H1 (cell line): ENCODE results near the gene NDUFS8. TPM values are rescaled to one million over a fixed set of nuclear protein-coding genes. Genes with fewer than 3 reads are reported as not detected.

Experiments
- CTCF ChIA-PET: fragments of 300-600 bp; sonication (Branson Sonifier 250); formaldehyde crosslinking; loops from one replicate; lab custom pipeline; 2021; ENCODE audit not compliant: partially characterized antibody; lab: Charles Lee
- POLR2A ChIA-PET: fragments of 300-600 bp; sonication (Branson Sonifier 250); formaldehyde crosslinking; loops from one replicate; lab custom pipeline; 2021; ENCODE audit warnings: inconsistent platforms; ENCODE audit not compliant: partially characterized antibody; lab: Charles Lee
- DNase-seq, 2 experiments: peaks; one replicate each; pipeline versions ENCODE4 v3.0.0 to v3.0.0-alpha.2; 2010 to 2022; ENCODE audit warnings: low spot score in 2 of 2, low read depth in 1 of 2, mixed read lengths in 1 of 2
- FAIRE-seq: peaks from 2 replicates; lab custom pipeline; 2011; peaks lifted over from hg19 to GRCh38; lab: Jason Lieb, UNC
- H2AFZ ChIP-seq: 2 replicates; pipeline ENCODE4 v1.8.1; 2012; ENCODE audit warnings: low read length, inconsistent platforms
- H2AK5ac ChIP-seq: 2 replicates; pipeline ENCODE4 v1.6.1; 2013; ENCODE audit warnings: low read depth, low read length
- H2BK120ac ChIP-seq: replicated peaks from 2 replicates; pipeline ENCODE3; 2013; ENCODE audit warnings: low read depth, low read length, inconsistent platforms
- H2BK12ac ChIP-seq: 2 replicates; pipeline ENCODE4 v1.6.1; 2013; ENCODE audit warnings: low read depth, low read length
- H2BK15ac ChIP-seq: 2 replicates; pipeline ENCODE4 v1.6.1; 2013; ENCODE audit warnings: low read length
- H2BK20ac ChIP-seq: 2 replicates; pipeline ENCODE4 v1.6.1; 2013; ENCODE audit warnings: low read length
- H2BK5ac ChIP-seq: 2 replicates; pipeline ENCODE4 v1.6.1; 2013; ENCODE audit warnings: low read depth, low read length
- H3K14ac ChIP-seq: 2 replicates; pipeline ENCODE4 v1.6.1; 2013; ENCODE audit warnings: inconsistent platforms; ENCODE audit not compliant: insufficient read length
- H3K18ac ChIP-seq: 2 replicates; pipeline ENCODE4 v1.6.1; 2013; ENCODE audit warnings: low read length; ENCODE audit errors: extremely low read depth
- H3K23ac ChIP-seq: 2 replicates; pipeline ENCODE4 v1.6.1; 2013; ENCODE audit warnings: inconsistent platforms; ENCODE audit not compliant: insufficient read length
- H3K23me2 ChIP-seq: 2 replicates; pipeline ENCODE4 v1.6.1; 2013; ENCODE audit warnings: low read depth, low read length
- H3K27ac ChIP-seq: 2 replicates; pipeline ENCODE4 v1.6.1; 2011; ENCODE audit warnings: low read depth, low read length, inconsistent platforms
- H3K27me3 ChIP-seq, 4 experiments: replicated peaks in 1 of 4; 1 replicate in 1 of 4; 2 replicates in 3 of 4; pipeline versions ENCODE4 v1.6.1 to v1.8.1; 2011 to 2013; ENCODE audit warnings: low read length in 3 of 4, mild to moderate bottlenecking in 3 of 4, inconsistent platforms in 2 of 4, mixed read lengths in 2 of 4, moderate library complexity in 1 of 4; ENCODE audit not compliant: control insufficient read depth in 3 of 4, insufficient read depth in 3 of 4; ENCODE audit errors: extremely low read depth in 1 of 4
- H3K36me3 ChIP-seq, 4 experiments: 2 replicates each; pipeline versions ENCODE4 v1.6.1 to v1.8.1; 2011 to 2013; ENCODE audit warnings: mild to moderate bottlenecking in 4 of 4, low read length in 3 of 4, moderate library complexity in 2 of 4, control low read depth in 1 of 4, inconsistent platforms in 1 of 4; ENCODE audit not compliant: insufficient read depth in 4 of 4, control insufficient read depth in 2 of 4
- H3K4ac ChIP-seq: replicated peaks from 2 replicates; pipeline ENCODE3; 2013; ENCODE audit warnings: low read length, low read depth, mixed read lengths, inconsistent platforms; ENCODE audit not compliant: insufficient read length
- H3K4me1 ChIP-seq, 4 experiments: replicated peaks in 1 of 4; 1 replicate in 1 of 4; 2 replicates in 3 of 4; pipeline versions ENCODE4 v1.6.1 to v1.8.1; 2011 to 2013; ENCODE audit warnings: low read length in 3 of 4, inconsistent platforms in 2 of 4, mixed read lengths in 1 of 4; ENCODE audit not compliant: insufficient read depth in 4 of 4, control insufficient read depth in 3 of 4
- H3K4me2 ChIP-seq, 2 experiments: 2 replicates each; pipeline versions ENCODE4 v1.6.1 to v1.8.1; 2011 to 2013; ENCODE audit warnings: low read depth in 2 of 2, low read length in 2 of 2, control low read depth in 1 of 2, inconsistent platforms in 1 of 2, mild to moderate bottlenecking in 1 of 2; ENCODE audit not compliant: insufficient read depth in 1 of 2
- H3K4me3 ChIP-seq, 4 experiments: fragments of 200-600, 300-600 bp in 1 of 4; sonication (generic), shearing (Covaris generic), sonication (Bioruptor Twin) in 1 of 4; 2 replicates each; pipeline versions ENCODE4 v1.5.1 to v1.8.1; 2011 to 2016; ENCODE audit warnings: low read length in 4 of 4, low read depth in 3 of 4, control low read depth in 2 of 4, inconsistent platforms in 2 of 4, mild to moderate bottlenecking in 2 of 4, mixed read lengths in 1 of 4, moderate library complexity in 1 of 4; ENCODE audit not compliant: insufficient read depth in 2 of 4; ENCODE audit errors: extremely low read depth in 1 of 4
- H3K56ac ChIP-seq: replicated peaks from 2 replicates; pipeline ENCODE3; 2013; ENCODE audit warnings: low read depth, mild to moderate bottlenecking, mixed read lengths, low read length, inconsistent platforms; ENCODE audit not compliant: insufficient read length
- H3K79me1 ChIP-seq: 2 replicates; pipeline ENCODE4 v1.6.1; 2013; ENCODE audit warnings: low read depth, low read length, control low read depth
- H3K79me2 ChIP-seq, 2 experiments: 2 replicates each; pipeline versions ENCODE4 v1.6.1 to v1.8.1; 2012 to 2013; ENCODE audit warnings: low read length in 2 of 2, mild to moderate bottlenecking in 2 of 2, inconsistent platforms in 1 of 2; ENCODE audit not compliant: insufficient read depth in 2 of 2, control insufficient read depth in 1 of 2
- H3K9ac ChIP-seq, 4 experiments: replicated peaks in 1 of 4; 1 replicate in 1 of 4; 2 replicates in 3 of 4; pipeline versions ENCODE4 v1.6.1 to v1.8.1; 2011 to 2013; ENCODE audit warnings: low read depth in 3 of 4, low read length in 3 of 4, control low read depth in 2 of 4, mild to moderate bottlenecking in 2 of 4, moderate library complexity in 2 of 4, inconsistent platforms in 1 of 4; ENCODE audit errors: extremely low read depth in 1 of 4
- H3K9me3 ChIP-seq, 2 experiments: 2 replicates each; pipeline versions ENCODE4 v1.6.1 to v1.8.1; 2012 to 2013; ENCODE audit warnings: mild to moderate bottlenecking in 2 of 2, moderate library complexity in 2 of 2, control low read depth in 1 of 2, inconsistent platforms in 1 of 2, low read depth in 1 of 2, low read length in 1 of 2, mixed read lengths in 1 of 2; ENCODE audit not compliant: insufficient read depth in 2 of 2
- H4K20me1 ChIP-seq, 2 experiments: replicated peaks in 1 of 2; 2 replicates each; pipeline versions ENCODE3 to v1.8.1; 2011 to 2013; ENCODE audit warnings: inconsistent platforms in 2 of 2, low read length in 2 of 2, mild to moderate bottlenecking in 1 of 2; ENCODE audit not compliant: insufficient read depth in 2 of 2, control insufficient read depth in 1 of 2
- H4K5ac ChIP-seq: 2 replicates; pipeline ENCODE4 v1.6.1; 2013; ENCODE audit warnings: low read length, low read depth, mixed read lengths, inconsistent platforms; ENCODE audit not compliant: insufficient read length
- H4K8ac ChIP-seq: 2 replicates; pipeline ENCODE4 v1.8.0; 2013; ENCODE audit warnings: mild to moderate bottlenecking, moderate library complexity, low read length, inconsistent platforms; ENCODE audit not compliant: insufficient read depth; ENCODE audit errors: extremely low read depth
- H4K91ac ChIP-seq: replicated peaks from 2 replicates; pipeline ENCODE3; 2013; ENCODE audit warnings: low read length, mixed read lengths, inconsistent platforms; ENCODE audit not compliant: insufficient read length
- CBX5 ChIP-seq: fragments of 300-800, 300-1000 bp; sonication (generic); IDR thresholded peaks from 2 replicates; pipeline ENCODE4 v1.7.1; 2016; ENCODE audit warnings: antibody characterized with exemption, low read length, low read depth
- GTF2F1 ChIP-seq: IDR thresholded peaks from 2 replicates; pipeline ENCODE4 v1.6.1; 2012; ENCODE audit warnings: low read depth, low read length, improper control_type of control experiment, borderline replicate concordance
- JUN ChIP-seq: IDR thresholded peaks from 2 replicates; pipeline ENCODE4 v1.6.1; 2011; ENCODE audit warnings: low read depth, mild to moderate bottlenecking, improper control_type of control experiment, low read length
- KDM1A ChIP-seq: fragments of 200-600, 300-600 bp; sonication (generic); IDR thresholded peaks from 2 replicates; pipeline ENCODE4 v1.7.1; 2016; ENCODE audit warnings: mild to moderate bottlenecking, low read length, borderline replicate concordance
- MAFK ChIP-seq: IDR thresholded peaks from 2 replicates; pipeline ENCODE4 v1.6.1; 2012; ENCODE audit warnings: low read depth, mild to moderate bottlenecking, improper control_type of control experiment, low read length
- SRF ChIP-seq: IDR thresholded peaks from 2 replicates; pipeline ENCODE4 v1.6.1; 2011; ENCODE audit warnings: mild to moderate bottlenecking, low read depth, low read length, moderate library complexity
- TEAD4 ChIP-seq: IDR thresholded peaks from 2 replicates; pipeline ENCODE4 v1.6.1; 2012; ENCODE audit warnings: low read depth, low read length, inconsistent platforms, mixed read lengths
- WGBS, 2 experiments: shearing (Covaris generic) in 1 of 2; methylation state at CpG; one replicate each; pipeline versions ENCODE4 v1.1.6 to v1.1.7; 2013 to 2015; ENCODE audit warnings: low lambda C conversion rate in 2 of 2, mixed read lengths in 2 of 2, inconsistent platforms in 1 of 2, low coverage in 1 of 2, missing lambda C conversion rate in 1 of 2; ENCODE audit not compliant: insufficient replicate concordance in 2 of 2, insufficient coverage in 1 of 2, insufficient read length in 1 of 2; ENCODE audit errors: extremely low coverage in 1 of 2, missing lambda C conversion rate in 1 of 2; 5-methylcytosine and 5-hydroxymethylcytosine counted together
- polyA plus RNA-seq, 7 experiments: library from polyadenylated mRNA; depleted of rRNA in 3 of 7; stranded (reverse) in 5 of 7; unstranded in 2 of 7; fragments of >200 nt in 5 of 7; fragments of 200-250 nt in 2 of 7; gene quantifications; 1 replicate in 5 of 7; 2 replicates in 1 of 7; 4 replicates in 1 of 7; pipeline versions ENCODE4 v1.2.1 to v1.2.3, GENCODE V29; 2011 to 2013; ENCODE audit warnings: missing spikeins in 2 of 7, mixed read lengths in 2 of 7
- total RNA-seq: library from RNA; stranded (reverse); fragmentation: NEBNext Ultra II Directional; extraction: Animal tissue kit (Norgen Biotek cat#: 25700); gene quantifications from 2 replicates; pipeline ENCODE4 v1.2.1, GENCODE V29; 2021

Gene NDUFS8
- total and polyA plus RNA-seq, 2 of the 8 experiments (the other 6 are each of a cell fraction or from before 2014, with no cell fraction given): 182 to 291 TPM

DNA sequence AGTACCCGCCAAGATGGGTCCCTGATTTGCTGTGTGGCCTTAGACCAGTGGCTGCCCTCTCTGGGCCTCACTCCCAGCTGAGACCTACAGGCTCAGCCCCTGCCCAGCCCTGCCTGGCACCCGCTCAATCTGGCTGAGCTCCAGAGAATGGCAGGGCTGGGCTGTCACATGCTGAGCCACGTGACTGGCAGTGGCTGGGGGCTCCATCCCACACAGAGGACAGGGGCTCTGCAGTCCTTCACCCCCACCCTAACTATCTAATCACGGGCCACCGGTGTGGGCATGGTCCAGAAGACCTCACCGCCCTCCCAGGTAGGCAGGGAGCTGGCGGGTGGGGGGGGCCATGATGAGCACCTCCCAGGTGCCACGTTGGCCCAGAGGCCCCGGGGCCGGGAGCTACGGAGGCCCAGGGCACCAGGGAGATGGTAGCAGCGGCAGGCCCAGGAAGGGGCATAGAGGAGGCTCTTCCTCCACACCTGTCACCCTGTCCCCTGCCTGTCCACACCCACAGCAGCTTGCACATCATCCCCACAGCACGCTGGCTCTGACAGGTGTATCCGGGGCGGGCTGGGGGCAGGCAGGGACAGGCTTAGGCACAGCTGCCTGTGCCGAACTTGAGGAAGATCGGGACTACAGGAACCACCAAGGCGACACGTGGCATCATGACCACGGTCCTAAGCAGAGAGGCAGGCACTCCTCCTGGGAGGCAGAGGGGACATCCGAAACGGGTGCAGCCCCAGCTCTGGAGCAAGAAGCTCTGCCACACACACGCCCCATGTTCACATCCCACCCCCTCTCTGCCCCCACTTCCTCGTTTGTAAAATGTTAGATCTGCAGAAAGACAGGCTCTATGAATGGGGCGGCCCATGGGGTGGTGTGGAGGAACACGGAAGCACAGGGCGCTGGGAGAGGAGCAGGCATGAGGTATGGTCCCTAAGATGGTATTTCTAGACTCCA lies 21.8 kb upstream of the NDUFS8 start:
- H2BK20ac ChIP-seq: no peak overlapping the region; the same call in 1 of the 2 replicates
- FAIRE-seq: no peak
- H4K8ac ChIP-seq: no peak overlapping the region; the same call in 1 of the 2 replicates
- H3K36me3 ChIP-seq: no peaks in the 10 kb centered on the region
- no peak overlapping the region for H2AFZ ChIP-seq
- H3K4ac ChIP-seq: no peak overlapping the region
- no peak overlapping the region for H3K56ac ChIP-seq
- DNase-seq: no peak
- no peak overlapping the region for H3K4me3 ChIP-seq
- H3K23ac ChIP-seq: no peak overlapping the region
- peak overlapping the region; percentile 17 for H4K91ac ChIP-seq
- H3K9me3 ChIP-seq: no peaks in the 10 kb centered on the region
- H2BK15ac ChIP-seq: peak overlapping the region; percentile 88; the same call in 1 of the 2 replicates
- no peaks in the 10 kb centered on the region for H3K79me1 ChIP-seq
- H3K4me1 ChIP-seq: peaks cover 0 to 22% (median 14%) of the 10 kb centered on the region in 4 experiments; a peak in 6 of 7 replicates
- no peaks in the 10 kb centered on the region for H3K79me2 ChIP-seq
- H2AK5ac ChIP-seq: no peak overlapping the region
- no peak overlapping the region for H2BK120ac ChIP-seq
- H3K27me3 ChIP-seq: peaks cover 0 to 2% (median 0%) of the 10 kb centered on the region in 4 experiments; a peak in 1 of 7 replicates
- H2BK5ac ChIP-seq: no peak overlapping the region; the same call in 1 of the 2 replicates
- no peak overlapping the region for H3K4me2 ChIP-seq
- no peak overlapping the region for H3K18ac ChIP-seq
- H3K14ac ChIP-seq: no peak overlapping the region
- TF ChIP-seq GTF2F1 (no peak), SRF (no peak), KDM1A (0 out of 2 replicates have a peak, but pooled peaks have one; percentile 11), MAFK (no peak), CBX5 (no peak), TEAD4 (no peak), JUN (no peak)
- POLR2A ChIA-PET: interaction anchor here (0.7 to 3.3 kb wide), 6 partner anchors 12 to 44 kb away, joined by 3 to 17 read pairs (median 4); partner anchors contain the start of gene TCIRG1
- CTCF ChIA-PET: interaction anchor here (0.8 to 4.6 kb wide), 13 partner anchors 11 to 201 kb away, joined by 3 to 40 read pairs (median 3); partner anchors contain the start of gene TCIRG1
- no peak overlapping the region for H3K27ac ChIP-seq
- peaks cover 3% of the 10 kb centered on the region; the same call in 1 of the 2 replicates for H3K23me2 ChIP-seq
- H2BK12ac ChIP-seq: peak overlapping the region; percentile 68; the same call in 1 of the 2 replicates
- 93% methylated on average over 23 of the region's 27 CpGs; no CpG with 5 or more reads in 1 of the 2 experiments for WGBS, 2 experiments
- H4K20me1 ChIP-seq: no peaks in the 10 kb centered on the region
- H3K9ac ChIP-seq: no peak overlapping the region
- no peak overlapping the region for H4K5ac ChIP-seq
